HG02763 (cell line): ENCODE results near the gene TRIM40.

Experiments
- ATAC-seq: cut with Tn5 transposase; IDR thresholded peaks from one replicate; pipeline ENCODE4 v1.9.1; 2021; ENCODE audit warnings: mild to moderate bottlenecking, moderate library complexity; ENCODE audit not compliant: unreplicated experiment

The TRIM40 gene

GRCh38 chr6:30135757-30136156 lies at the start of gene TRIM40:
Gene TRIM40 (plus strand): TSS chr6:30136140. CDS start chr6:30137037, 897 bp downstream.
- ATAC-seq: no peak

GRCh38 chr6:30087876-30088275 lies 48.1 kb upstream of the TRIM40 start:
- ATAC-seq: no peak

- ATAC-seq: no peak
Observed at GRCh38 chr6:30091577-30092381, 44.2 kb upstream of the TRIM40 start.

- no peak for ATAC-seq
Observed at GRCh38 chr6:30092852-30093543, 42.9 kb upstream of the TRIM40 start.

- ATAC-seq: no peak
Observed at GRCh38 chr6:30093951-30094661, 41.8 kb upstream of the TRIM40 start.

- ATAC-seq: no peak
Observed at GRCh38 chr6:30096829-30097228, 39.1 kb upstream of the TRIM40 start.

GRCh38 chr6:30097902-30098768 lies 37.8 kb upstream of the TRIM40 start:
- no peak for ATAC-seq

- no peak for ATAC-seq
Observed at GRCh38 chr6:30100154-30100553, 35.8 kb upstream of the TRIM40 start.

- ATAC-seq: no peak
Observed at GRCh38 chr6:30100585-30101443, 35.1 kb upstream of the TRIM40 start.

- peak; percentile 55 for ATAC-seq
Observed at GRCh38 chr6:30101444-30102413, 34.2 kb upstream of the TRIM40 start.

GRCh38 chr6:30102414-30102969 lies 33.4 kb upstream of the TRIM40 start:
- no peak for ATAC-seq

- ATAC-seq: peak; percentile 63
Observed at GRCh38 chr6:30102970-30103871, 32.7 kb upstream of the TRIM40 start.

GRCh38 chr6:30103872-30104179 lies 32.1 kb upstream of the TRIM40 start:
- no peak for ATAC-seq

GRCh38 chr6:30104661-30105060 lies 31.3 kb upstream of the TRIM40 start:
- ATAC-seq: no peak

GRCh38 chr6:30111266-30111856 lies 24.6 kb upstream of the TRIM40 start:
- ATAC-seq: no peak

GRCh38 chr6:30112402-30112994 lies 23.4 kb upstream of the TRIM40 start:
- ATAC-seq: no peak
